ENCODE data around the gene MFNG.

GRCh38 chr22:37525746-37526350, 39.7 kb upstream of the MFNG start:
- no peak for TF ChIP-seq CTCF (IDR thresholded peaks at IDR 0.05)
- TF ChIP-seq POLR2A (IDR thresholded peaks at IDR 0.05), result no peak
